LoVo (cell line): ENCODE data around the gene PBX3.

ENCODE experiments used
- DNase-seq: peaks from one replicate; pipeline ENCODE4 v3.0.0-alpha.2; 2016; ENCODE audit warnings: low spot score

Gene PBX3

DNA sequence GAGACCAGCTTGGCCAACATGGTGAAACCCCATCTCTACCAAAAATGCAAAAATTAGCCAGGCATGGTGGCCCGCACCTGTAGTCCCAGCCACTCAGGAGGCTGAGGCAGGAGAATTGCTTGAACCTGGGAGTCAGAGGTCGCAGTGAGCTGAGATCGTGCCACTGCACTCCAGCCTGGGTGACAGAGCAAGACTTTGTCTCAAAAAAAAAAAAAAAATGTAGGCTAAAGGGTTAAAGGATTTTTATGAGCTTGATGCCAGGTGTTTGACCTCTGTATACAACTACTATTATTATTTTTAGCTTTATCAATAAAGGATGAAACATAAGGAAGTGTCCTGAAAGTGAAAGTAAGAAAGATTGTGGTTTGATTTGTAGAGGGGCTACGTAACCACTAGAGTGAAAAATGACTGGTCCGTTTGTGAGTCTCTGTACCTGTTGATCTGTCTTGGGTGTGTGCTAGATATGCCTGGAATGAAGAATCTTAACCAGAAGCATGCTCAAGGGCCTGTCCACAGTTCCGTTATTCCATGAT, 76.8 kb downstream of the PBX3 start:
- peak; percentile 39 for DNase-seq

- no peak for DNase-seq
These were observed 78.6 kb downstream of the PBX3 start for GRCh38 chr9:125825762-125826161.

- no peak for DNase-seq
These were observed 79.7 kb downstream of the PBX3 start for GRCh38 chr9:125826850-125827249.

DNA sequence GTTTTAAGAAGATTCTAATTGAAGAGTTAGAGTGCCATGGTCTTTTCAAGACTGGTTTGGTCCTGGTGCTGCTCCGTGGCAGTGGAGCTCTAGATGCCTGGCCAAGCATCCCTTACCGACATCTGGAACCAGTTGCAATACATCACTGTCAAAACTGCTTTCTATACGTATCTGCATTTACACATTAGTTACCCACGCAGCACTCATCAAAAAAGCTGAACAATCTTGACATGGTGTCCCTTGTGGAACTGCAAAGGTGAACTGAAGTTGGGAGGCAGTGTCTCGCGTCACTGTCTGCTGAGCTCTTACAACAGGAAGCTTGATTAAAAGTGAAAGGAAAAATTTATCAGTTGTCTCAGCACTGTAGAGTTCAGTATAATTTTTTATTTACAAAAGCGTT, 82.6 kb downstream of the PBX3 start:
- DNase-seq = no peak

GRCh38 chr9:125831054-125831453, 83.9 kb downstream of the PBX3 start:
- no peak for DNase-seq

DNA sequence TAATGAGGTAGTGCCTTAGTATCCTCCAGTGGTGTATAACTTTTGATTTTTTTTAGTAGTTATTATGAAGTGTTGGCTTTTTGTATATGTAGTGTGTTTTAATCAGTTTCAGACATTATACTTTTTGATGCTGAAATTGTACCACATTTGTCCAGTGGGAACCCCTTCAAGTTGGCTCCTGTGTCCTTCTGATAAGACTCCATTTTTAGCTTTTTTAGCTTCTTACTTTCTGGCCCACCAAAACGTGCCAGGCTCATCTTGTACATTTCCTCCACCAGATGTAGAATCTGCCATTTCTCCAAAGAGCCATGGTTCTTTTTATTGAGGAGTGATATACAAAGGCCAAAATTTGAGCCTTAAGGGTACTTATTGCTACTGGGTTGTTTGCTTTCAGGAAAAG, 84.4 kb downstream of the PBX3 start:
- DNase-seq = no peak

- no peak for DNase-seq
These were observed 88.5 kb downstream of the PBX3 start for GRCh38 chr9:125835655-125836054.

DNA sequence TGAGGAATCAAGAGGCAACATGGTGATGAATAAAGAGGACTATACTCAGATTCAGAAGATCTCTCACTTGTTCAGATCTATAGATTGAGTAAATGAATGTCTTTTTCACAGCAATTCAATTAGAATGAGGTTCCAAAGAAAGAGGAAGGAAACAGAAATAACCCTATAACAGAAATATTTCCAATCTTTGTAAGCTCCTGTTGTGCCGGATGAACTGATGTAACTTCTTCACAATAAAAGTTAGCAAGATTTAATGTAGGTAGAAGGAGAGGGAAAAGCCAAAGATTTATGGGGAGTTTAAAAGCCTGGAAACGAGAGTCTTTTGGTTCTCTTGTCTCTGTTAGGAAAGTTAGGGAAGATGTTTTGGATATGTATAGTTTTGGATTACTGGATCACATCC, 92.1 kb downstream of the PBX3 start:
- DNase-seq = no peak

DNA sequence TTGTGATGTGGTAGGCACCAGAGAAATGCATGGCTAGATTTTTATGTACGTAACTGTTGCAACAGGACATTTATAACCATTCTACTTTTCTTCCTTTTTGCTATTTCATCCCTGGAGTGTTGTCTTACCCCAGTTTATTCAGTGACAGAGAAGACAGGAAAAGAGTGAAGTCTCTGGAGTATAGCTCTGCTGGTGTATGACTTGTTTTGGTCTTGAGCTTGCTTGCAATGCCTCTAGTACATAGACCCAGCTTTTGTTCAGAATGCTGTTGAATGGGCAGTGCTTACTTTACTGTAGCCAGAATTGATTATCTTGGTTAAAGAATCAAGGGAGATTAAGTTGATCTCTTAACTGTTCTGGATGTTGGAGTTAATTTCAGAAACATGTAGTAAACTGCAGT, 94.3 kb downstream of the PBX3 start:
- no peak for DNase-seq

DNA sequence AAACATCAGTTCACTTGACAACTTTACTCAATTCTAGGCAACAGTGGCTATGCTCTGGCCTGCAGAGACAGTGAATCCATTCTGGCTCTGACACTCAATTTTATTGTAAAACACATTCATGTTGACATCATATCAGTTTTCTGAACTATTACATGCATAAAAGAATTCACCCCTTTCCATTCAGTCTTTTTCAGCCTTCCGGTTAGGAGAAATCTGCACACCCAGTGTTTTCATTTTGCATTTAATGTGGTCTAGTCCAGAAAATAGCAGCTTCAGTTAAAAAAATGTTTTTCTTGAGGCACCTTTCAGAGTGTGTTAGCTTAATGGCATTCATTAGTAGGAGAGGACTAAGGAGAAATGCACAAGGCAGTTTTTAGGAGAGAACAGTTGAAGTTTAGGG, 95.1 kb downstream of the PBX3 start:
- no peak for DNase-seq

- DNase-seq = no peak
These were observed 96.5 kb downstream of the PBX3 start for GRCh38 chr9:125843646-125844045.

GRCh38 chr9:125844611-125845010, 97.4 kb downstream of the PBX3 start:
- no peak for DNase-seq

- no peak for DNase-seq
These were observed 98.2 kb downstream of the PBX3 start for GRCh38 chr9:125845271-125845808.

GRCh38 chr9:125847735-125848134, 100.6 kb downstream of the PBX3 start:
- no peak for DNase-seq

DNA sequence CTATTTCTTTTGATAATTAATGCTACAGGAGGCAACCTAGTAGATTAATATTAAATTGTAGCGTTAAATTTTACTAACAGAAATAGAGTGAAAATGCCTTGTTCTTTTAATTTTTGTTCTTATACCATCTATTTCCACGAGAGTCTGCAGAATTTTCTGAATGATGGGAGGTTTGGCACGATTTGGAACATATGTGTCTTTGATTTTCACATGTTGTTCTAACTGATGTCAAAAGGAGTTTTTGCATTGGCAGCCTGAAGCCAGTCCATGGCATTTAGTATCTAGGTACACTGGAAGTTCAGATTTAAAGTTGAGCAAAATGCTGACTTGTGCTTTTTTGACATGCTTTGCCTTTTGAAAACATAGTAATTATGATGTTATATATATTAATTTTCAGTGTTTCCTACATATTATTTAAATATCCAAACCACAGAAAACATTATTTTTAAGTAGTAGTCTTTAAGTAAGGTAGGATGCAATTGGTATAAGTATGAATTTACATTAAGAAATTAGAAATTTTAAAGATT, 103.0 kb downstream of the PBX3 start:
- no peak for DNase-seq

DNA sequence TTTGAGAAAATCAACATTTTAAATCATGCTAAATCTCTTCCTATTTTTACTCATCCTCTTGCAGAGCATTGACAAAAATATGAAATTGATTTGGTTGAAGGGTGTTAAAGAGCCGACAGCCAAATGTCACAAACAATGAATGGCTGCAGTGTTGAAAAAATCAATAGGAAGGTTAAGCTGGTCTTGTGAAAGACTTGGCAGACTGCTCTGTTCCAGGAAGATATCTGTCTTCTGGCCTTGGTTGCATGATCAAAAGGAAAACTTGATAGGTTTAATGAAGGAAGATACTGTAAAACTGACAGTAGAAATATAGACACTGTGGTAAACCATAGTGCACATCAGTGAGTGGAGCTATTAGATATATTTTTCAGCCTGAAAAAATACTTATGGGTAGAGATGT, 103.6 kb downstream of the PBX3 start:
- DNase-seq = no peak

- no peak for DNase-seq
These were observed 104.8 kb downstream of the PBX3 start for GRCh38 chr9:125851979-125852378.

DNA sequence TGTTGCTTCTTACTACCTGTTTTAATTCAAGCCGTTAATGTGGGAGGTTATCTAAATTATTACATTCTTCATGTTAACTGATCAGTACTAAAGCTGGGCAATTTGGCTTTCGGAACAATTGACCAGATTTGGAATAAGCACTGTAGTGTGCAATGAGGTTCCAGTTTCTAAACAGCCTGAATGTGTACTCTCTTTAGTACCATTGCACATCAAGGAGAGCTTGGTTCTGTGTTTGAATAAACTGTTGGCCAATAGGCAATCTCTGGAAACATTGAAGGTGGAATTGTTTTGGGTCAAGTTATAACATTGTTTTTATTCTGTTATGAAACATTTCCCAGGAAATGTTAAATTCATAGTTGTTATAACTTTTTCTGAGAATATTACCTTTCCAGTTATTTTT, 105.2 kb downstream of the PBX3 start:
- DNase-seq = no peak

DNA sequence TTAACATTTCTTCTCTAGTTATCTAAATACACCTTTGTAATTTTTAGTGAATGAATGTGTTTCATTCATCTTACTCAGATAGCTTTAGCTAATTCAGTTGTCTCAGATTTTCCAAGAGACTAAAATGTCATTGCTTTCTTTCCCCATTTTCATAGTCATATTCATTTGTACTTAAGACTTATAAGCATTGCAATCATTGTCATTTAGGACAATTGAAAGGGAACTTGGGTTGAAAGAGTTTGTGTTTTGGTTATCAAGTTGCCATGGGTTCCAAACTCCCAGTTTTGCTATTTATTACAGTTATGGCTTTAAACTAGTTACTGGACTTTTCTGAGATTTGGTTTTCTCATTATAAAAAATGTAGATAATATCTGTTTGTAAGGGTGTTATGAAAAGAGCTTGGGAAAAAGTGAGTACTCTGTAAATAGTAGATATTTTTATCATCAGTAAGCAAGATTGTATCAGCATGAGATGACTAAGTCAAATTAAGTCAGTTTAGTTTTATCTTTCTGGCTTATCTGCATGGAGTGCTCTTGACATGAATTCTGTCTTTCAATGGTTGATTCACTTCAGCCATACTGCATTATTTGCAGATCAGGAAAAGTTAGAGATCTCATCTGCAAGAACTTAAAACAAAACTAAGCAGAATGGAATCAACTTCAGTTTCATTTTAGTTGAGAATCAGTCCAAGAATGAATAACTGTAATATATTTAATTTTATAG, 107.5 kb downstream of the PBX3 start:
- peak; percentile 11 for DNase-seq

- no peak for DNase-seq
These were observed 109.2 kb downstream of the PBX3 start for GRCh38 chr9:125856331-125856730.

DNA sequence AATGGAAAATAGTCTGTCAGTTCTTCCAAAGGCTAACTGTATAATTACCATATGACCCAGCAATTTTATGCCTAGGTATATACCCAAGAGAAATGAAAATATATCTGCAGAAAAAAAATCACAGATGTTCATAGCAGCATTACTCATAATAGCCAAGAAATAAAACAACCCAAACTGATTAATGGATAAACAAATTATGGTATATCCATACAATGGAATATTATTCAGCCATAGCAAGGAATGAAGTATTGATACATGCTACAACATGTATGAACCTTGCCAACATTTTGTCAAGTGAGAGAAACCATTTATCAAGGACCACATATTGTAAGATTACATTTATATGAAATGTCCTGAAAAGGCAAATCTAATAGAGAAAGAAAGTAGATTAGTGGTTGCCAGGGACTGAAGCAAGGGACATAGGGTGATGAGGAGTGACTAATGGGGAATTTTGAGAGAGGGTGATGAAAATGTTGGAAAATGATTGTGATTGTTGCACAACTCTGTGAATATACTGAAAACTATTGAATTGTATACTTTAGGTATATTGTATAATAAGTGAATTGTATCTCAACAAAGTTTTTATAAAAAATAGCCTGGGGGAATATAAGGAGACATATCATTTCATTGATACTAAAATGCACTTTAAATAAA, 114.4 kb downstream of the PBX3 start:
- DNase-seq = no peak

DNA sequence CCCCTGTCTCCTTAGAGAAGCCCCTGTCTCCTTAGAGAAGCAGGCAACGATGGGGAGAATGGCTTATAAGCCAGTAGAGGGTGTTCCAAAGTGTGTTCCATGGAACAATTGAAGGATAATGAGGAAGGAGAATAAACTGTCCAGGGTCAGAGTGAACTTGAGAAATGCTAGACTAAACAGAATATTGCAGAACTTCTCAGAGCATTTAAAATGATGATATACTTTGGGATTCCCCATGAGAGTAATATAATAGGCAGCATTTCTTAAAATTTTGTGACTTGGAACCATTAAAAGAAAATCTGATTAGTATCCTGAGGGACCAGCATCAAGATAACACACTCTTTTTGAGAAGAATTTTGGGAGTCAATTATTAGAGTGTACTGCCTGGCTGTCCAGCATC, 116.8 kb downstream of the PBX3 start:
- DNase-seq = no peak

DNA sequence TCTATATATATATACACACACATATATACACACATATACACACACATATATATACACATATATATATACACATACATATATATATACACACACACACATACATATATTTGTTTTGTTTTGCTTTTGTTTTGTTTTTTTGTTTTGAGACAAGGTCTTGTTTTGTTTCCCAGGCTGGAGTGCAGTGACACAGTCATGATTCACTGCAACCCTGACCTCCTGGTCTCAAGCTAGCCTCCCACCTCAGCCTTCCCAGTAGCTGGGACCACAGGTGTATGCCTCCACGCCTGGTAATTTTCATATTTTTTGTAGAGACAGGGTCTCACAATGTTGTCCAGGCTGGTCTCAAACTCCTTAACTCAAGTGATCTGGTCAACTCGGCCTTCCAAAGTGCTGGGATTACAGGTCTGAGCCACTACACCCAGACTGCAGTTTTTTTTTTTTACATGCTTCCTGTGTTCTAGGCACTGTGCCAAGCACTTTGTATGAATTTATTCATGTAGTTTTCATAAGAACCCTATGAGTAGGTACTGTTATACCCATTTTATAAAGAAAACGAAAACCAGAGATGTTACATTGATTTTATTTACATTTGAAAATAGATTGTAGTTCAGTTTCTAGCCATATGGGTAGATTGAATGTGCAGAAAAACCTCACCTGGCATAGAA, 120.7 kb downstream of the PBX3 start:
- DNase-seq = no peak
